BLaER1 treated with 17β-estradiol and CSF1 and Interleukin-3, amounts not matched to agents 10 nM and 100 nM (cell line): ENCODE measurements around the gene PITPNC1.
"Not testable (repeated sequence)": the region's sequence is repeated elsewhere in the genome, so short reads cannot be mapped to it uniquely, and the experiment has no call there.

ENCODE experiments used
- H3K27ac ChIP-seq, 11 experiments: shearing (Covaris generic); formaldehyde crosslinking; 2 replicates each; pipeline ENCODE4 v1.8.1; 2022
- H3K27me3 ChIP-seq, 11 experiments: shearing (Covaris generic); formaldehyde crosslinking; 2 replicates each; pipeline ENCODE4 v1.8.1; 2022
- H3K36me3 ChIP-seq, 11 experiments: shearing (Covaris generic); formaldehyde crosslinking; 2 replicates each; pipeline ENCODE4 v1.8.1; 2022
- H3K4me1 ChIP-seq, 10 experiments: shearing (Covaris generic); formaldehyde crosslinking; 2 replicates each; pipeline ENCODE4 v1.8.1; 2022
- H3K4me2 ChIP-seq, 11 experiments: shearing (Covaris generic); formaldehyde crosslinking; 2 replicates each; pipeline ENCODE4 v1.8.1; 2022
- H3K4me3 ChIP-seq, 10 experiments: shearing (Covaris generic); formaldehyde crosslinking; 2 replicates each; pipeline ENCODE4 v1.8.1; 2022
- H3K9ac ChIP-seq, 11 experiments: shearing (Covaris generic); formaldehyde crosslinking; 2 replicates each; pipeline ENCODE4 v1.8.1; 2022
- H3K9me3 ChIP-seq, 11 experiments: shearing (Covaris generic); formaldehyde crosslinking; replicated peaks in 1 of 11; 2 replicates each; pipeline ENCODE4 v1.8.1; 2022
- H4K20me1 ChIP-seq, 11 experiments: shearing (Covaris generic); formaldehyde crosslinking; 2 replicates each; pipeline ENCODE4 v1.8.1; 2022
- Cebpa-rat ChIP-seq, 11 experiments: shearing (Covaris generic); IDR thresholded peaks; 2 replicates each; pipeline ENCODE4 v1.8.1; 2022

The PITPNC1 gene

GRCh38 chr17:67386965-67387551 is 10.0 kb downstream of the PITPNC1 start:
- Histone ChIP-seq H3K9me3 (peaks cover 0 to 13% (median 9%) of the 10 kb centered on the region in 11 experiments; a peak in 15 of 22 replicates), H3K4me2 (peak overlapping the region in 9 of 11 experiments; percentile 47 to 84 (median 62); a peak in 12 of 22 replicates), H3K4me1 (peaks cover 50 to 91% (median 67%) of the 10 kb centered on the region in 10 experiments), H3K4me3 (no peak overlapping the region), H3K9ac (no peak overlapping the region), H3K27me3 (no peaks in the 10 kb centered on the region), H4K20me1 (peaks cover 0 to 8% (median 0%) of the 10 kb centered on the region in 11 experiments; a peak in 1 of 22 replicates), H3K27ac (no peak overlapping the region), H3K36me3 (peaks cover 0 to 26% (median 3%) of the 10 kb centered on the region in 11 experiments; a peak in 8 of 22 replicates)
- no peak for TF ChIP-seq Cebpa-rat (IDR thresholded peaks at IDR 0.05)

- Histone ChIP-seq H3K27ac (peak overlapping the region in 2 of 11 experiments; percentile 10 to 42; a peak in 1 of 22 replicates), H3K4me1 (peaks cover 45 to 77% (median 58%) of the 10 kb centered on the region in 10 experiments), H3K9me3 (peaks cover 0 to 13% (median 9%) of the 10 kb centered on the region in 11 experiments; a peak in 15 of 22 replicates), H3K36me3 (peaks cover 0 to 37% (median 10%) of the 10 kb centered on the region in 11 experiments; a peak in 10 of 22 replicates), H3K4me2 (peak overlapping the region in 10 of 11 experiments; percentile 30 to 84 (median 60); a peak in 18 of 22 replicates)
- not testable (repeated sequence) for H3K27me3 ChIP-seq, H3K9ac ChIP-seq, H3K4me3 ChIP-seq, H4K20me1 ChIP-seq
These were observed 11.5 kb downstream of the PITPNC1 start for GRCh38 chr17:67388536-67388935.

GRCh38 chr17:67388986-67389385 is 11.9 kb downstream of the PITPNC1 start:
- no peak overlapping the region for H3K9ac ChIP-seq
- H3K27me3 ChIP-seq, result no peaks in the 10 kb centered on the region
- peak overlapping the region in 7 of 11 experiments; percentile 8 to 84 (median 57); a peak in 10 of 22 replicates for H3K4me2 ChIP-seq
- peaks cover 0 to 8% (median 0%) of the 10 kb centered on the region in 11 experiments; a peak in 1 of 22 replicates for H4K20me1 ChIP-seq
- 0 out of 22 replicates have a peak overlapping the region, but pooled peaks of 2 of the 11 experiments have one; percentile 11 to 42 for H3K27ac ChIP-seq
- peaks cover 0 to 15% (median 9%) of the 10 kb centered on the region in 11 experiments; a peak in 15 of 22 replicates for H3K9me3 ChIP-seq
- H3K36me3 ChIP-seq, result peaks cover 0 to 41% (median 10%) of the 10 kb centered on the region in 11 experiments; a peak in 16 of 22 replicates
- no peak overlapping the region for H3K4me3 ChIP-seq
- H3K4me1 ChIP-seq, result peaks cover 41 to 72% (median 53%) of the 10 kb centered on the region in 10 experiments
- TF ChIP-seq Cebpa-rat (IDR thresholded peaks at IDR 0.05), result no peak

- TF ChIP-seq Cebpa-rat (IDR thresholded peaks at IDR 0.05), result no peak
- Histone ChIP-seq H3K36me3 (peaks cover 0 to 45% (median 19%) of the 10 kb centered on the region in 11 experiments; a peak in 18 of 22 replicates), H3K4me3 (no peak overlapping the region), H3K4me2 (peak overlapping the region; percentile 29 to 84 (median 56); a peak in 20 of 22 replicates), H3K9ac (no peak overlapping the region), H3K27me3 (no peaks in the 10 kb centered on the region), H3K4me1 (peaks cover 36 to 62% (median 46%) of the 10 kb centered on the region in 10 experiments), H3K27ac (peak overlapping the region in 7 of 11 experiments; percentile 13 to 54 (median 28); a peak in 11 of 22 replicates), H4K20me1 (peaks cover 0 to 8% (median 0%) of the 10 kb centered on the region in 11 experiments; a peak in 1 of 22 replicates), H3K9me3 (peaks cover 0 to 19% (median 6%) of the 10 kb centered on the region in 11 experiments; a peak in 15 of 22 replicates)
These were observed 13.0 kb downstream of the PITPNC1 start for GRCh38 chr17:67390006-67390645.

- Histone ChIP-seq H3K4me2 (peak overlapping the region; percentile 29 to 84 (median 56); a peak in 20 of 22 replicates), H3K9ac (peak overlapping the region in 1 of 11 experiments; percentile 2; a peak in 1 of 22 replicates), H4K20me1 (peaks cover 0 to 8% (median 0%) of the 10 kb centered on the region in 11 experiments; a peak in 1 of 22 replicates), H3K27me3 (no peaks in the 10 kb centered on the region), H3K36me3 (peaks cover 0 to 46% (median 22%) of the 10 kb centered on the region in 11 experiments; a peak in 17 of 22 replicates), H3K27ac (peak overlapping the region in 9 of 11 experiments; percentile 0 to 54 (median 28); a peak in 11 of 22 replicates), H3K9me3 (peaks cover 0 to 21% (median 0%) of the 10 kb centered on the region in 11 experiments; a peak in 7 of 22 replicates), H3K4me3 (no peak overlapping the region), H3K4me1 (peaks cover 36 to 58% (median 46%) of the 10 kb centered on the region in 10 experiments)
- no peak for TF ChIP-seq Cebpa-rat (IDR thresholded peaks at IDR 0.05)
These were observed 13.7 kb downstream of the PITPNC1 start for GRCh38 chr17:67390646-67391361.

- Histone ChIP-seq H3K27me3 (no peaks in the 10 kb centered on the region), H3K4me2 (no peak overlapping the region), H3K9ac (no peak overlapping the region), H4K20me1 (peaks cover 0 to 8% (median 0%) of the 10 kb centered on the region in 11 experiments; a peak in 1 of 22 replicates), H3K4me1 (peaks cover 36 to 46% (median 42%) of the 10 kb centered on the region in 10 experiments), H3K36me3 (peaks cover 7 to 57% (median 33%) of the 10 kb centered on the region in 11 experiments; a peak in 19 of 22 replicates), H3K4me3 (no peak overlapping the region), H3K27ac (no peak overlapping the region), H3K9me3 (peaks cover 4 to 34% (median 10%) of the 10 kb centered on the region in 11 experiments; a peak in 21 of 22 replicates)
- no peak for TF ChIP-seq Cebpa-rat (IDR thresholded peaks at IDR 0.05)
These were observed 15.0 kb downstream of the PITPNC1 start for GRCh38 chr17:67392111-67392510.

- Histone ChIP-seq H3K4me1 (peaks cover 26 to 34% (median 29%) of the 10 kb centered on the region in 10 experiments), H3K27me3 (no peaks in the 10 kb centered on the region), H3K9me3 (peaks cover 22 to 50% (median 27%) of the 10 kb centered on the region in 11 experiments), H3K9ac (no peak overlapping the region), H3K4me2 (no peak overlapping the region), H3K27ac (no peak overlapping the region), H3K4me3 (no peak overlapping the region), H4K20me1 (peaks cover 0 to 8% (median 0%) of the 10 kb centered on the region in 11 experiments; a peak in 1 of 22 replicates), H3K36me3 (peaks cover 16 to 73% (median 47%) of the 10 kb centered on the region in 11 experiments; a peak in 20 of 22 replicates)
- no peak for TF ChIP-seq Cebpa-rat (IDR thresholded peaks at IDR 0.05)
These were observed 16.8 kb downstream of the PITPNC1 start for GRCh38 chr17:67393809-67394397.

GRCh38 chr17:67399676-67400075 is 22.6 kb downstream of the PITPNC1 start:
- no peaks in the 10 kb centered on the region for H3K27me3 ChIP-seq
- peaks cover 38 to 55% (median 44%) of the 10 kb centered on the region in 10 experiments for H3K4me1 ChIP-seq
- H3K9me3 ChIP-seq, result peaks cover 23 to 41% (median 28%) of the 10 kb centered on the region in 11 experiments
- H3K4me3 ChIP-seq, result peak overlapping the region in 1 of 10 experiments; percentile 28; a peak in 1 of 20 replicates
- peak overlapping the region in 1 of 11 experiments; percentile 12; a peak in 2 of 22 replicates for H3K9ac ChIP-seq
- TF ChIP-seq Cebpa-rat (IDR thresholded peaks at IDR 0.05), result no peak
- peaks cover 0 to 4% (median 0%) of the 10 kb centered on the region in 11 experiments; a peak in 2 of 22 replicates for H4K20me1 ChIP-seq
- H3K36me3 ChIP-seq, result peaks cover 8 to 40% (median 27%) of the 10 kb centered on the region in 11 experiments; a peak in 18 of 22 replicates
- H3K27ac ChIP-seq, result peak overlapping the region in 2 of 11 experiments; percentile 6 to 33; a peak in 2 of 22 replicates
- peak overlapping the region; percentile 58 to 96 (median 78) for H3K4me2 ChIP-seq
